HG02759 (cell line): ENCODE results near the gene DCN.

Experiments
- ATAC-seq: cut with Tn5 transposase; IDR thresholded peaks from one replicate; pipeline ENCODE4 v1.9.1; 2021; ENCODE audit warnings: mild to moderate bottlenecking, moderate library complexity; ENCODE audit not compliant: unreplicated experiment

DCN gene

GRCh38 chr12:91188778-91189177, 6.2 kb upstream of the DCN start:
- no peak for ATAC-seq

- no peak for ATAC-seq
These were observed 3.5 kb upstream of the DCN start for GRCh38 chr12:91186156-91186555.

GRCh38 chr12:91185421-91185820, 2.8 kb upstream of the DCN start:
- no peak for ATAC-seq

GRCh38 chr12:91183551-91183950, 934 bp upstream of the DCN start:
- ATAC-seq: no peak

- ATAC-seq: no peak
These were observed 1.8 kb downstream of the DCN start for GRCh38 chr12:91180582-91181395.

GRCh38 chr12:91179966-91180561, 2.6 kb downstream of the DCN start:
- ATAC-seq: no peak

GRCh38 chr12:91179315-91179714, 3.3 kb downstream of the DCN start:
- no peak for ATAC-seq

GRCh38 chr12:91178781-91179180, 3.8 kb downstream of the DCN start:
- ATAC-seq: no peak

- no peak for ATAC-seq
These were observed 4.5 kb downstream of the DCN start for GRCh38 chr12:91178139-91178561.

GRCh38 chr12:91177381-91177780, 5.2 kb downstream of the DCN start:
- ATAC-seq: no peak

- no peak for ATAC-seq
These were observed 5.7 kb downstream of the DCN start for GRCh38 chr12:91176915-91177314.

GRCh38 chr12:91176358-91176757, 6.3 kb downstream of the DCN start:
- no peak for ATAC-seq

- ATAC-seq: no peak
These were observed 9.5 kb downstream of the DCN start for GRCh38 chr12:91173124-91173523.

GRCh38 chr12:91172096-91172495, 10.5 kb downstream of the DCN start:
- ATAC-seq: no peak

- no peak for ATAC-seq
These were observed 11.1 kb downstream of the DCN start for GRCh38 chr12:91171476-91171875.

GRCh38 chr12:91163116-91163515, 19.5 kb downstream of the DCN start:
- ATAC-seq: no peak

- no peak for ATAC-seq
These were observed 21.6 kb downstream of the DCN start for GRCh38 chr12:91161009-91161408.

- no peak for ATAC-seq
These were observed 26.6 kb downstream of the DCN start for GRCh38 chr12:91155990-91156389.

GRCh38 chr12:91154131-91154530, 28.5 kb downstream of the DCN start:
- ATAC-seq: no peak

- no peak for ATAC-seq
These were observed 38.6 kb downstream of the DCN start for GRCh38 chr12:91144053-91144452.

- ATAC-seq: no peak
These were observed 39.4 kb downstream of the DCN start for GRCh38 chr12:91143206-91143605.

GRCh38 chr12:91142221-91142631, 40.4 kb downstream of the DCN start:
- no peak for ATAC-seq
